Measurements from ENCODE around the gene CNPY4.

DNA sequence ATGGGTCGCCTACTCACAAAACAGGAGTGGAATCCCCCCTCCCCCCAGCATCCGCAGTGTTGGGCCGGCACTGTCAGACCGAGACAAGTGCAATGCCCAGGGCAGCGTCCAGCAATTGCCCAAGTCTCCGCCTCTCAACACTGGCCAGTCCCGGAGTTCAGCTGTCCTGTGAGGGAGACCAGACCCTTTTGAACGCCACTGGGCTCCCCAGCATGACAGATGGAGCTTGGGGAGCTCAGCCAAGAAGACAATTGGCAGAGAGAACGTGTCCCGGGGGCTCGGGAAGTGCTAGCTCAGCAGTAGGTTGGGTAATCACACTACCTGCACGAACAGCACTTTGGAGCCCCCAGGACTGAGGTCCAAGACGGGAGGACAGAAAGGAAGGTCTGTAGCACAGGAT, 25.9 kb upstream of the CNPY4 start:
- TF ChIP-seq TAF1 (IDR thresholded peaks at IDR 0.05; ENCODE audit: borderline replicate concordance, low read depth, low read length) (no peak), POLR2AphosphoS5 (IDR thresholded peaks at IDR 0.05; ENCODE audit: low read depth, low read length) (0 out of 2 replicates have a peak, but pooled peaks have one; percentile 17)
